ENCODE results near the gene BCDIN3D.
"Not testable (repeated sequence)": the region's sequence is repeated elsewhere in the genome, so short reads cannot be mapped to it uniquely, and the experiment has no call there.

The BCDIN3D gene

DNA sequence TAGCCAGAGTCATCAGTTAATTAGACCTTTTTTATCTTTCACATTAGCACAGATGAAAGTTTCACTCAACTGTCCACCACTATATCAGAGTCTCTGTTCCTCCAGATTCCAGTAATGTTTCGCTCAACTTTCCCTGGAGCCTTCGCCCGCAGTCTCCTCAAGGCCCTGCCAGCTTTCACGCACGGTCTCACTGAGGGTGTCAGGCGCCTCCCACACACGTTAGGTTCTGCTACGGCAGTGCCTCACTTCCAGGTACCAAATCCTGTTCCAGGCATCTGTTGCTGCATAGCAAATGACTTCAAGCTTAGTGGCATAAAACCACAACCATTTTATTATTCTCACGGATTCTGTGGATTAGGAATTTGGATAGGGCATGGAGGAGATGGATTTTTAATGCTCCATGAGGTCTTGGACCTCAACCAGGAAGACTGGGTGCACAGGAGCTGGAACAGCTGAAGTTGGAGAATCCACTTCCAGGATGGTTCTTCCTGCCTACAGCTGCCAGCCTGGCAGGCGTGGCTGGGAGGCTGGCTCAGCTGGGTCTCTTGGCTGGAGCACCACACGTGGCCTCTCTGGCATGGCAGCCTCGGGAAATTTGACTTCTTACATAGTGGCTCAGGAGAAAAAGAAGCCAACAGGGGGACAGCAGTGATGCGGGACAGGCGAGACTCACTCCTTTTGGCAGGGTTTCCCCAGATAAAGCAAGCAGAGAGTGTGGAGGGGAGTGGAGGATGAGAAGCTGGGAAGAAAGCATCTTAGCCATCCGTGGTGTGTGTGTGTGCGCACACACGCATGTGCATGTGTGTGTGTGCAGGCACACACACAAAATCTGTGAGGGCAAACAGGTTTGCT is 21.3 kb upstream of the BCDIN3D start:
- no peak for DNase-seq (ENCODE audit: extremely low read depth in 1 of 2, low read depth in 1 of 2)

DNA sequence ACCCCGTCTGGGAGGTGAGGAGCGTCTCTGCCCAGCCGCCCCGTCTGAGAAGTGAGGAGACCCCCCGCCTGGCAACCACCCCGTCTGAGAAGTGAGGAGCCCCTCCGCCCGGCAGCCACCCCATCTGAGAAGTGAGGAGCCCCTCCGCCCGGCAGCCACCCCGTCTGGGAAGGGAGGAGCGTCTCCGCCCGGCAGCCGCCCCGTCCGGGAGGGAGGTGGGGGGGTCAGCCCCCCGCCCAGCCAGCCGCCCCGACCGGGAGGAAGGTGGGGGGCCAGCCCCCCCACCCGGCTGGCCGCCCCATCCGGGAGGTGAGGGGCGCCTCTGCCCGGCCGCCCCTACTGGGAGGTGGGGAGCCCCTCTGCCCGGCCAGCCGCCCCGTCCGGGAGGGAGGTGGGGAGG is 18.0 kb upstream of the BCDIN3D start:
- DNase-seq (ENCODE audit: extremely low read depth in 1 of 2, low read depth in 1 of 2) = not testable (repeated sequence)

DNA sequence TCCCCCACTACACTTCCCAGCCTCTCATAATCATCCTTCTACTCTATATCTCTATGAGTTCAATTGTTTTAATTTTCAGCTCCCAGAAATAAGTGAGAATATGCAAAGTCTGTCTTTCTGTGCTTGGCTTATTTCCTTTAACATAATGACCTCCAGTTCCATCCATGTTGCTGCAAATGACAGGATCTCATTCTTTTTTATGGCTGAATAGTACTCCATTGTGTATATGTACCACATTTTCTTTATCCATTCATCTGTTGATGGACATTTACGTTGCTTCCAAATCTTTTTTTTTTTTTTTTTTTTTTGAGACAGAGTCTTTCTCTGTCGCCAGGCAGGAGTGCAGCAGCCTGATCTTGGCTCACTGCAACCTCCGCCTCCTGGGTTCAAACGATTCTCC is 13.0 kb upstream of the BCDIN3D start:
- not testable (repeated sequence) for DNase-seq (ENCODE audit: extremely low read depth in 1 of 2, low read depth in 1 of 2)

DNA sequence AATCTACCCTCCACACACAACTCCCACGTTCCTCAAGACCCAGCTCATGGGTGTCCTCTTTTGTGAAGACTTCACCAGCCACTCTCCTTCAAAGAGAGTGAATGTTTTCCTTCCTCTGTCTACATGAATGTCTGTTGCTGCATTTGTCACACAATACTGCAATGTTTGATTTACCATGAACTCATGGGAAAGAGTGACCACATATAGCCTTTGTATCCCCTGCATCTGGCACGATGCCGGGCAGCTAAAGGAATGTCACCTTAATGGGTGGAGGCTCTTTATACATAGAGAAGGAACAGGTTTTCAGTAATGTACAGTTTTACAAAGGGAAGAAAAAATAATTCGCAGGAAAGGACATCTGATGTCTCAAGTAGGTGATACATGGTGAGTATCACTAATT is 12.1 kb upstream of the BCDIN3D start:
- no peak for DNase-seq (ENCODE audit: extremely low read depth in 1 of 2, low read depth in 1 of 2)

DNA sequence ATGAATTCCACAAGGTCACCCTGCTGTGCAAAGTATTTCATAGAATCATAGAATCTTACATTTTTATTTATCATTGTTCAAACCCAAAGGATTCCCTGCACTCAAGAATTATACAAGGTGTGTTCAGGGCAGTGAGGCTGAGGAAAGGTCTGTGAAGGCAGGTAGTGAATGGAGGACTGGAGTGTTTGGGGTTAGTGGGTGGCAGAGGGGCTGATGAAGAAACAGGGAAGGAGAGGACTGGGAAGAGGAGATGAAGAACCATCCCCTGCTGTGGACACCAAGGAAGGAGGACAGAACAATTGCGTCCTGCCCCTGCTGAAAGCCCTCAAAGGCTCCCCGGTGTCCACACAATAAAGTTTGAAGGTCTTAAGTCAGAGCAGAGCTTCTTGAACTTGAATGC is 10.8 kb upstream of the BCDIN3D start:
- DNase-seq (ENCODE audit: extremely low read depth in 1 of 2, low read depth in 1 of 2) = no peak

DNA sequence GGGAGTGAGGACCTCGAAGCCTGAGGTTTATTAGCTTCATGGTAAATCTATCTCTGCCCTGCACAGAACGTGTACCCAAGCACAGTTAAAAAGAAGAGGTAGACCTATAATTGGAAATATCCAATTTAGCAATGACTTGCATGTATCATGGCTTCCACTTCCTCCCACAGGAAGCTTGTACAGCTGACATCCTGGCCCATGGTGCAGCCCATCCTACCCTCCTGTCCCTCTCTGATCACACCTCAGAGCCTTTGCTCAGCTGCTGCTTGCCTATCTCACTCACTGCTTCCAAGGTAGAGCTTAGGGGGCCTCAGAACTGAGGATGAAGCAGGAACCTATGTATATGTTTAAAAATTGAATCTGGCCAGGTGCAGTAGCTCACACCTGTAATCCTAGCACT is 4.3 kb upstream of the BCDIN3D start:
- no peak for DNase-seq (ENCODE audit: extremely low read depth in 1 of 2, low read depth in 1 of 2)

DNA sequence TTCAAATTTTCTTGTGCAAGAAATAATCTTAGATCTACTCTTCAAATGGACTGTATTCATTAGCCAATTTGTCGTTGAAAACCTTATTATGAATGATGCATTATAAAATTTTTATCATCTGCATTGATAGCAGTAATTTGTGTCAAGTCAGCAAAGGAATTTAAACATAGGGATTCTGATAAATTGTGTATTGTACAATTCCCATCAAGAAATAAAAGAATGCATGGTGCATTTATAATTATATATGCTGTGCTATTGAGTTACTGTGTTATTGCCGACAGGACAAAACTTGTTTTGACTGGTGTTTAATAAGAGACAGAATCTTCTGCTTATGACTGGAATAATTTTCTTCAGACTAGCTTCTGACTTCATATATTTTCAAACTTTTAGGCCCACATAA is 3.1 kb upstream of the BCDIN3D start:
- no peak for DNase-seq (ENCODE audit: extremely low read depth in 1 of 2, low read depth in 1 of 2)

DNA sequence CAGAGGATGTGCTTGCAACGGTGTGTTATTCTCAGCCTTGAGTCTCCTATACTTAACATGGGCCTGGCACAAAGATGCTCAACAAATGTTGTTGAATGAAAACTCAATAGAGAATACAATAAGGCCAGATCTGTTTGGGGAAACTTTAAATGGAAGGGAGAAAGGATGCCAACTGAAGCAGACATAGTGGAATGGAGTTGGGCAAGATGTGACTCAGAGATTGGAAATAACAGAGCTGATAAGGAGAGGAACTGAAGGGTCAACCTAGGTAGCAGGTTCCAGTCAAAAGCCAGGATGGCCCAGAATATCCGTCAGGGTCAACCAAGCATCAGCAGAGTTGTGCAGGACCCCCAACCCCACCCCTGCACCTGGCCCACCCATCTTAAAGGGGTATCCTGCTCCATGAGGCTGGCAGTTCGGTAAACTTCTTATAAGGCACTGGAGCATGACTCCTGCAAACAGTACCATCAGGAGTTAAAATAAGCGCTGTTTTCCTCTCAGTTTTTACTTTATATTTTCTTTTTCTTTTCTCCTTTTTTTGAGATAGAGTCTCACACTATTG is 1.1 kb upstream of the BCDIN3D start:
- DNase-seq (ENCODE audit: extremely low read depth in 1 of 2, low read depth in 1 of 2) = no peak

DNA sequence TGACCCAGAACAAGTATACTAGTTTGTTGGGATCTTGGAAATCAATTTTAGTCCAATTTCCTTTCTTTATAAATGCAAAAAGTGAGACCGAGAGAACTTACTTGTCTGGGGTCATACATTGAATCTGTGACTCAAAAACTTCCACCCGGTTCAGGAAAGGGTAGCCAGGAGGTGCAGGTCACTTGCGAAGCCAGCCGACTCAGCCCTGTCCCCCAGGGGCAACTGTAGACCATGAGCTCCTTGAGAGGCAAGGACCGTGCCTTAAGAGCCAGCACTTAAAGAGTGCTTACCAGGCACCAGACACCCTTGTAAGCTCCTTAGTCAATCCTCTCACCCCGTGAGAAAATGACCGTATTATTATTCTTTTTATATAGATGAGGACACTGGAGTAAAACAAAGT is 505 bp upstream of the BCDIN3D start:
- no peak for DNase-seq (ENCODE audit: extremely low read depth in 1 of 2, low read depth in 1 of 2)

DNA sequence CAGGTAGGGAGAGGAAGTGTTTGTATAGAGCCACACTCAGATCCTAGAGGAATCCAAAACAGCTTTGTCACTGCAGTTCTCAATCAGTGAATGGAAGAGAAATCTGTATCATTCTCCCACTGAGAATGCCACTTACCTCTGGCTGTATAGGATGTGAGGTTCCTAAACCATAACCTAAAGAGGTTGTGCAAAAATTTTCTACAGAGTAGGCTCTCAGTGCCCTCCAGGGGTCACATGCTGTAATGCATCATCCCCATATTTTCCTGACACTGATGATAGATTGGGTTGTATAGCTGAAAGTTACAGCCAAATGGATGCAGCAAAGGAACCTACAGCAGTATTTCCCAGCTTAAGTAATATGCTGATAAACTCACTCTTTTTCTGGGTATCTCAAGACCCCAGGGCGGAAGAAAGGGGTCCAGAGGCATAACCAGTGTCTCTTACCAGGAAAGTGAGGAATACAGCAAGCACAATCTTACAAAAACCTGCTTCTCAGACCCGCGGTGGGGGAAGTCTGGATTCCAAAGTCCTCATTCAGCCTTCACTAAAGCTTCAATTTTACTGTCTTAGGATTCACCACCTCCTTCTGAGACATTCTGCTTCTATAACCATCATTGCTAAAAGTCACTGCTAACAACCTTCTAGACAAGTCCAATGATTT is 3.8 kb downstream of the BCDIN3D start:
- DNase-seq (ENCODE audit: extremely low read depth in 1 of 2, low read depth in 1 of 2) = no peak

DNA sequence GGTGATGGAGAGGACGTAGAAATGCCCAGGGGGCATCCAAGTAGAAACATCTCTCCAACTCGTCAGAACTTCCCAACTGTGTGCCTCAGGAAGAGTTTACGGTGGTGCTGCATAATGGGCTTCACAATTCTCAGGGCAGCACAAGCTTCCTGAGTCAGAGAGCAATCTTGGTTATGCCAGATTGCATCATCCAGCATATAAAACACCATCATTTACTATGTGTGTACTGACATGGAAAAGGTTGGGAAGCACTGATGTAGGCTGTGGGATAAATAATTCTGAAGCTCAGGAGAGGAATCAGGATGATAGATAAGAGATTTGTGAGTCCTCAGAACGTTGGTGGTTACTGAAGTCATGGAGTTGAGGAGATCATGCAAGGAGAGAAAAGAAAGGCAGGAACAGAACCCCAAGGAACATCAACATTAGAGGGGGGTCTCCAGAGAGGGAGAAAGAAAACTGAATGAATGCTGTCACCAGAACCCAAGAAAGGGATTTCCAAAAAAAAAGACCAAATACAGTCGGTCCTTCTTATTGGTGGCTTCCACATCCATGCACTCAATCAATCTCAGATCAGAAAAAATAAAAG is 10.0 kb downstream of the BCDIN3D start:
- no peak for DNase-seq (ENCODE audit: extremely low read depth in 1 of 2, low read depth in 1 of 2)

DNA sequence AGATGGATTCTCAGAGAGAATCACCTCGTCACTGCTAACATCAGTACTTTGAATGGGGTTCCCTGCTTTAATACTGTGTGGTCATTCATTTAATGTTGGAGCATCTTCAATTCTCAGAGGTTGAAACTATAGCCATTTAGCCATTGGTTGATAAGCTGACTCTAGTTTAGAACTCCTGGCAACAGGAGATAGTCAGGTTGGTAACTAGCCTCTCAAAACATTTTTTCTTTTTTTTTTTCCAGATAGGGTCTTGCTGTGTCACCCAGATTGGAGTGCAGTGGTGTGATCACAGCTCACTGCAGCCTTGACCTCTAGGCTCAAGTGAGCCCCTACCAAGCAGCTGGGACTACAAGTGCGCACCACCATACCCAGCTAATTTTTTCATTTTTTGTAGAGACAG is 11.2 kb downstream of the BCDIN3D start:
- no peak for DNase-seq (ENCODE audit: extremely low read depth in 1 of 2, low read depth in 1 of 2)

DNA sequence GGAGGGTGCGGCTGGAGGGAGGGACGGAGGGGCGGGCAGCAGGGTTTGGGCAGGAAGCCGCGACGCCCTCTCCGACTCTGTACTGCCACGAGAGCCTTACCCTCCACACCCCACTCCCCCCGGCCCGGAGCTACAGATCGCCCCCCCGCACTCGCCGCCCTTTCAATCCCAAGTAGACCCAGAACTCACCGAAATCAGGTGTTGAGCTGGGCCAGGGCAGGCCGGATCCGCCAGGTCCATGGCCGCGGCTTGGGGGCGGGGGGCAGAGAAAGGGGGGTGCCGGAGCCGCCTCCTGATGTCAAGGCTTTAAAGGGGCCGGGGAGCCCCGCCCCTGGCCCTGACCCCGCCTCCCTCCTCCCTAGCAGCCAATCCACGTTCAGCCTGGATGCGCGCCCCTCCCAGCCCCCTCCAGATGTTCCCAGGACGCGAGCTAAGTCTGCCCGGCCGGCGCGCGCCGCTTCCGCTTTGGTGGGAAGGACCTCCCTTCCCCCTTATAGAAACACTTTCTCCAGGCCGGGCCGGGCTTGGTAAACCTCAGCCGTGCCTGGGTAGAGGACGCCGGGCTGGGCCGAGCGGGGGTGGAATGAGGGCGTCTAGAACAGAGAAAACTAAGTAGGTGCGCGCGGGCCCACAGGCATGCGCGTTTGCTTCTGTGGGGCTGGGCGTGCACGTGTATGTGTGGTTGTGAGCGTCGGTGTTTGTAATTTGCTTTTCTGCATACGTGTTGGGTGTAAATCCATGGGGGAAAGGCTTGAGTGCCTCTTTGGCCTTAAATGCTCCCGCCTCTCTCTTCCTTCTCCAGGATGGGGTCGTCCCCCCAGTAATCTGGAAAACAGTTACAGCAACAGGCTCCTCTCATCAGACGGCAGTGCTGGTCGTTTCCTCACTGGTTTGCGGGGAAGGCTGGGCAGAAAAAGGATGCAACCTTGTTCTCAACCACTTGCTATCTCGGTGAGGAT is 14.5 kb downstream of the BCDIN3D start, which contains the start of gene NCKAP5L:
Gene NCKAP5L, minus strand, starts transcription at position 281 of the 959 bp plus-strand sequence. CDS start 24,369 bp downstream, outside the sequence.
- DNase-seq (ENCODE audit: extremely low read depth in 1 of 2, low read depth in 1 of 2) = peak; percentile 79 to 89

DNA sequence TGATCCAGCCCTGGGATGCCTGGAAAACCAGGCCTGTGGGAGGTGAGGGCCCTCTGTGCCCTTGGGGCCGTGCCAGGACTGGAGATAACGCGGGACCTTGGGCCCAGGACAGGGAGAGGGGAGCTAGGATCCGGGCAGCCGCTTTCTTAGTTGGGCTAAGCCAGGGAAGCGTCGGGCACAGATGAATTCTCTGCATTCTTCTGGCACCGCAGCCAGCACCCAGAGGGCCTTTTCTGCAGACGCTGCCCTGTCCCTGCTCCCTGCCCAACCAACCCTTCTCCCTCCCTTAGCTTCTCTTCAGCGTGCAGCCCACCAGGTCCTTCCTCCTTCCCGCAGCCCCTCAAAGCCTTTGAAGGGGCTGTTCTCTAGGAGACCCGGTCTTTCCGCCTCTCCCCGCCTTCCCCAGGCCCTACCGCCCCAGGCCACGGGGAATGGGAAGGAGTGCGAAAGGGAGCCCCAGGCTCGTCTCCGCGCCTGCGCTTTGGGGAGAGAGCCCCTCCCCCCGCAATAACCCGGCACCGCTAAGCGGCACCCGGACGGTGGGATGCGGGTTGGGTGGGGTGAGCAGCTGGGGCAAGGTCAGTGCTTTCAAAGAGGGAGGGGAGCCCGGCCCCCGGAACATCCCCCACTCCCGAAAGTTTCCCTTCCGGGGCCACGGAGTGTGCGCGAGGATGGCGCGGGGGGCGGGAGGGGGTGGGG is 15.4 kb downstream of the BCDIN3D start:
- DNase-seq (ENCODE audit: extremely low read depth in 1 of 2, low read depth in 1 of 2) = peak in 1 of 2 donors; percentile 31

DNA sequence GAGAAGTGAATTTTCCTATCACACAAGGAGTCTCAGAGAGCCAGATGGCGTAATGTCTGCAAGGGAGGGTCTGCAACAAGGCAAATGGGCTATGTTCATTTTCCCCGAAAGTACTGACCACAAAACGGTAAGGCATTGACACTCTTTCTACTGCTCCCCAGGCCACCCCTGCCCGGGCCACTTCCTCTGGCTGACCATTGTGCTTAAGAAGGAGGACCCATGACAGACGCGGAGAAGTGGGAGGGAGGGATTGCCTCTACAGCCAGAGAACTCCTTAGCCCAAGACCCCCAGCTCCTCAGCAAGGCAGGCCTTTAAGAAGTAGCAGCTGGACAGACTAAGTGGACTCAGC is 15.9 kb downstream of the BCDIN3D start:
- no peak for DNase-seq (ENCODE audit: extremely low read depth in 1 of 2, low read depth in 1 of 2)

DNA sequence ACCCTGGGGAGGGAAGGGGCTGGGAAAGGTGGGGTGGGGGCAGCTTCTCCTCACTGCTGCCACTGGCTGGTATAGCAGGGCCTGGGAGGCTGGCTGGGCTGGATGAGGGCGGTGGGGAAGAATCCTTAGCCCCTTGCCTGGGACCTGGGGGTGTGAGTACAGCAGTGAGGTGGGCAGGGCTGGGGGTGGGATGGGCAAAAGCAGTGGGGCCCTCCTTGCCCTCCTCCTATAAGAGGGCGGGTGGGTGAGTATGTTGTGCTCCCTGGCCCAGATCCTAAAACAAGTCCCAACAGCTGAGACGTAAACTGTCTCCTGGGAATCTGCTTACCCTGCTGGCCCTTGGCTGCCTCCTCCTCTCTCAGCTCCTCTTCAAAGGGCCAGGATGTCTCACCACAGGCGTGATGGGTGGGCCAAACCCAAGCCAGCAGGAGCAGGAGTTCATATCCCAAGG is 16.9 kb downstream of the BCDIN3D start:
- no peak for DNase-seq (ENCODE audit: extremely low read depth in 1 of 2, low read depth in 1 of 2)

DNA sequence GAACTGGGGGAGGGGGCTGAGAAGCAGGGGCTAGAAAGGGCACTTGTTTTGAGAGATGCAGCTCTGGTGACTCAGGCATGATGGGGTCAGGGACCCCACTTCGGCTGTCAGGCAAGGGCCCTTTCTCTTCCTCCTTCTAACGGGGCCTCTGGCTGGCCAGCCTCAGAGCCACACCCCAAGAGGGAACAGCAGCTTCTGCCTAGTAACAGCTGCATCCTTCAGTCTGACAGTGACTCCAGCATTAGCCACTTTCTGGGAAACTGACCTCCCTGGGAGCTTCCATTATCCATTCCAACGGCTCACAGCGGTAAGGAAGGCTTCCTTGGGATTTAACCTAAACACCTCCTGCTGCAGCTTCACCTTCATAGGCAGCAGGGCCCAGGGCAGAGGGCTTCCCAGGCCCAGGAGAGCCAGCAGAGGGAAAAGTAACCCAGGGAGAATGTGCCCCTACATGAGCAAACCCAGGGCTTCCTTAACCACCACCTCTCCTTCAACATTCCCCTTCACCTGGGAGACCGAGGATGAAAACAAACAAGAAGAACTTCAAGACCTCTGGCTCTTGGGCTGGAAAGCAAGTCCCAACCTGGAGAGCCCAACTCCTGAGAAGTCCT is 17.4 kb downstream of the BCDIN3D start:
- no peak for DNase-seq (ENCODE audit: extremely low read depth in 1 of 2, low read depth in 1 of 2)

DNA sequence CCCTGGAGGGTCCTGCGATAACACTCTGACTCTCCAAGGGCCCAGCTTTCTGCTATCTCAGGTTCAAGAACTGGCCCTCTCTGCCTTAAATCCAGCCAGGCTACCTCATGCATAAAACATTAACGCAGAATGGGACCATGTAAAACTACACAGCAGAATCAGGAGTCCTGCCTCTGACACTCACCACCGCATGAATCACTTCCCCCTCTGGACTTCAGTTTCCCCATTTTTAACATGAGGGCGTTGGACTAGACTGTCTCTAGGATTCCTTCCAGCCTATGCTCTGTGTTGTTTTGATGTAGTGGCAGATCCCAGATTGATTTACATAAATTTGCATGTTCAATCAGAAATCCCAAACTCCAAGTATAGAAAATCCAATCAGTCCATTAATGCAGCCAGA is 18.0 kb downstream of the BCDIN3D start:
- DNase-seq (ENCODE audit: extremely low read depth in 1 of 2, low read depth in 1 of 2) = no peak

DNA sequence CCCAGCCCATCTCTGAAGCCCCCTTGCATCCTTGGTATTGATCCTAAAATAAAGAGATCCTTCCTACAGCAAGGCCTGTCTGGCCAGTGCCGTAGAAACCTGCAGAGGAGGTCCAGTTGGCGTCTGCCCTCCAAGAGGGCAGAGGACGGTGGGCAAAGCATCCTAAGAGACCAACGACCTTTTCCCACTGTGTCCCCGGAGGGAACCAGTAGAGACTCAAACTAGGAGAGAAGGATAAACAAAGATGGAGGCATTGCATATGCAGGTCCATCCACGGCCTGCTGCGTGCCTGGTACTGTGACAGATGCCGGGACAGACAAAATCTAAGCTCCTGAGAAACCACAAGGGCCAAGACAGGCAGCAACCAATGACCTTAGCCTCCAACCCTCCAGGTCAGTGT is 18.5 kb downstream of the BCDIN3D start:
- no peak for DNase-seq (ENCODE audit: extremely low read depth in 1 of 2, low read depth in 1 of 2)
